ENCODE data around the gene LTA4H. TPM values are rescaled to one million over a fixed set of nuclear protein-coding genes. Genes with fewer than 3 reads are reported as not detected.

LTA4H gene
- total RNA-seq, 1 donor from 2014 or later: 117 TPM

DNA sequence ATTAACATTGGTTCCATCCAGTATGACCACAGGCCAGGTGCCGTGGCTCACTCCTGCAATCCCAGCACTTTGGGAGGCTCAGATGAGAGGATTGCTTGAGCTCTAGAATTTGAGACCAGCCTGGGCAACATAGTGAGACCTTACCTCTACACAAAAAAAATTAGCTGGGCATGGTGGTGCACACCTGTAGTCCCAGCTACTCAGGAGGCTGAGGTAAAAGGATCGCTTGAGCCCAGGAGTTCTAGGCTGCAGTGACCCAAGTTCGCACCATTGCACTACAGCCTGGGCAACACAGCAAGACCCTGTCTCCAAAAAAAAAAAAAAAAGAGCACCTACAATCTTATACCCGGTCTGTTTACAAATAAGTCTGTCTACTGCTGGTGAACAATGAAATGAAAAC is 9.9 kb downstream of the LTA4H start:
- TF ChIP-seq, protein P1, sequence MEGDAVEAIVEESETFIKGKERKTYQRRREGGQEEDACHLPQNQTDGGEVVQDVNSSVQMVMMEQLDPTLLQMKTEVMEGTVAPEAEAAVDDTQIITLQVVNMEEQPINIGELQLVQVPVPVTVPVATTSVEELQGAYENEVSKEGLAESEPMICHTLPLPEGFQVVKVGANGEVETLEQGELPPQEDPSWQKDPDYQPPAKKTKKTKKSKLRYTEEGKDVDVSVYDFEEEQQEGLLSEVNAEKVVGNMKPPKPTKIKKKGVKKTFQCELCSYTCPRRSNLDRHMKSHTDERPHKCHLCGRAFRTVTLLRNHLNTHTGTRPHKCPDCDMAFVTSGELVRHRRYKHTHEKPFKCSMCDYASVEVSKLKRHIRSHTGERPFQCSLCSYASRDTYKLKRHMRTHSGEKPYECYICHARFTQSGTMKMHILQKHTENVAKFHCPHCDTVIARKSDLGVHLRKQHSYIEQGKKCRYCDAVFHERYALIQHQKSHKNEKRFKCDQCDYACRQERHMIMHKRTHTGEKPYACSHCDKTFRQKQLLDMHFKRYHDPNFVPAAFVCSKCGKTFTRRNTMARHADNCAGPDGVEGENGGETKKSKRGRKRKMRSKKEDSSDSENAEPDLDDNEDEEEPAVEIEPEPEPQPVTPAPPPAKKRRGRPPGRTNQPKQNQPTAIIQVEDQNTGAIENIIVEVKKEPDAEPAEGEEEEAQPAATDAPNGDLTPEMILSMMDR (conservative IDR thresholded peaks at IDR 0.05): no peak

DNA sequence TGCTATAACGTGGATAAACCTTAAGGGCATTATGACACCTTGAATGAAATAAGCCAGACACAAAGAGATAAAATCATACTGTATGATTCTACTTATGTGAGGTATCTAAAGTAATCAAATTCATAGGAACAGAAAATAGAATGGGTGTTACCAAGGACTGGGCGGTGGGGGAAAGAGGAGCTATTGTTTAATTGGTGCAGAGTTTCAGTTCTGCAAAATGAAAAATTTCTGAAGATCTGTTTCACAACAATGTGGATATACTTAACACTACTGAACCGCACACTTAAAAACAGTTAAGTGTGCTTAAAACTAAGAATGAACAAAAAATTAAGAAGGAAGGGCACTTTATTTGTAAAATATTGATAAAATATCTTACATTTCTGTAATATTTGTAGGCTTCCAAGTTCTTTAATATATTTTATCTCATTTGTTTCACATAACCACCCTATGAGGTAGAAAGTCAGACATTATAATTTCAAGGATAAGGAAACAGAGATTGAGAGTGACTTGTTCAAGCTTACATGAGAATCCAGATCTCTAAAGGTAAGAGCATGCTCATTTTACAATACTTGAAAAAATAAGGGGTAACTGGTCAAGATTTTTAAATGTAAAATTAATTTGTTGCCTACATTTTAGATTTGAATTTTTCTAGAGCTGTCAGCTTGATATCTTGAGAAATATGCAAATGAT is 14.9 kb downstream of the LTA4H start:
- Mint-ChIP-seq H3K4me1 (ENCODE audit: unreplicated experiment) (no peaks in the 10 kb centered on the region), H3K4me3 (no peak overlapping the region), H3K9me3 (no peaks in the 10 kb centered on the region), H3K27me3 (no peaks in the 10 kb centered on the region), H3K27ac (no peak overlapping the region), H3K36me3 (peaks cover 25% of the 10 kb centered on the region)
- no peak for DNase-seq (ENCODE audit: extremely low spot score, unreplicated experiment)
- TF ChIP-seq, protein P1 (conservative IDR thresholded peaks at IDR 0.05): no peak

More for the DNA sequence above, 9.9 kb downstream of the LTA4H start:
- DNase-seq (ENCODE audit: extremely low spot score, unreplicated experiment): no peak
- peaks cover 7% of the 10 kb centered on the region for H3K4me1 Mint-ChIP-seq (ENCODE audit: unreplicated experiment)
- H3K36me3 Mint-ChIP-seq: peaks cover 32% of the 10 kb centered on the region
- H3K27me3 Mint-ChIP-seq: no peaks in the 10 kb centered on the region
- H3K4me3 Mint-ChIP-seq: no peak overlapping the region
- H3K9me3 Mint-ChIP-seq: no peaks in the 10 kb centered on the region
- no peak overlapping the region for H3K27ac Mint-ChIP-seq

DNA sequence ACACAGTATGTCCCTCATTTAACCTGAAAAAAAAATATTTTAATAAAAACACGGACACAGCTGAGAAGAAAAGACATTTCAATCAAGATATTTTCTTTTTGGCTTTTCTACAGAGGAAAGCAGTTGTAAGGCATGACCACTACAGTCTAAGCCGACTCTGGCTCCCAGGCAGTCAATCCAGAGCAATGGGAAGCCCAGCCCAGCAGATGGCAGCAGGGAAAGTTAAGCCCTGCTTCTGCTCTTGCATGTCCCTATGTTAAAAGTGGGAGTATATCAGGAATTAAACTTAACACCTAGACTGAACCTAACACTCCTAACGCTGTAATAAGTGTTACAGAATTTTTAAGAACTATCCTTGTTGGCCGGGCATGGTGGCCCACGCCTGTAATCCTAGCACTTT is 19.7 kb downstream of the LTA4H start:
- Mint-ChIP-seq H3K27me3 (no peaks in the 10 kb centered on the region), H3K9me3 (no peaks in the 10 kb centered on the region), H3K4me3 (no peak overlapping the region), H3K4me1 (ENCODE audit: unreplicated experiment) (no peaks in the 10 kb centered on the region), H3K36me3 (peaks cover 22% of the 10 kb centered on the region), H3K27ac (no peak overlapping the region)
- no peak for DNase-seq (ENCODE audit: extremely low spot score, unreplicated experiment)
- TF ChIP-seq, protein P1 (conservative IDR thresholded peaks at IDR 0.05): peak; percentile 64

DNA sequence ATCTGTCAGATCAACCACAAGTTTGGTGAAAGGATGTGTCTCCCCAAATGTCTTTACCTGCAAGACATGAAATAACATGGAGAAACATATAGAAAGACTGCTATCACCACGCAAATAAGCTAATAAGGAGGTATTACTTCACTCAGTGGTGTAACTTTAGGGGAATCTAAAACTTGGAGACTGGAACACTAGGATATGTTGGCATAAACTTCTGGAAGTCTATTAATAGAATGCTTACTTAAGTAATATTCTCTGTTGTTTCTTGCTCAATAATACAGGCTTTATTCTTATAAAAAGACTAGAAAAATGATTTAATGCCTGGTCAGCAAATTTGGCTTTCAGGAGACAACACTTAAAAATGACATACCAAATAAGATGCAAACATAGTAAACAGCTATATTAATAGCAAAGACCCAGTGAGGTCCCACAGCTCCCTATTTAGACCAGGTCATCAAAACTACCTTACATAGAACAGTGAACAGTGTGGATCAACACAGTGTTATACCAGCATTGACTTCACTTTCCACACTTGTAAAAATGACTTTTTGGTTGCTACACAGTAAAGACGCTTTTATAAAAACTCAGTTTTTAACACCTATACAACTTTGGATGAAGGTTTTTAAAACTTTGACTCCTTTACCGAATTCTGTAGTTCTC is 20.3 kb downstream of the LTA4H start:
- no peaks in the 10 kb centered on the region for H3K4me1 Mint-ChIP-seq (ENCODE audit: unreplicated experiment)
- H3K27ac Mint-ChIP-seq: no peak overlapping the region
- H3K9me3 Mint-ChIP-seq: no peaks in the 10 kb centered on the region
- H3K36me3 Mint-ChIP-seq: peaks cover 27% of the 10 kb centered on the region
- H3K4me3 Mint-ChIP-seq: no peak overlapping the region
- H3K27me3 Mint-ChIP-seq: no peaks in the 10 kb centered on the region
- TF ChIP-seq, protein P1 (conservative IDR thresholded peaks at IDR 0.05): no peak
- DNase-seq (ENCODE audit: extremely low spot score, unreplicated experiment): no peak

DNA sequence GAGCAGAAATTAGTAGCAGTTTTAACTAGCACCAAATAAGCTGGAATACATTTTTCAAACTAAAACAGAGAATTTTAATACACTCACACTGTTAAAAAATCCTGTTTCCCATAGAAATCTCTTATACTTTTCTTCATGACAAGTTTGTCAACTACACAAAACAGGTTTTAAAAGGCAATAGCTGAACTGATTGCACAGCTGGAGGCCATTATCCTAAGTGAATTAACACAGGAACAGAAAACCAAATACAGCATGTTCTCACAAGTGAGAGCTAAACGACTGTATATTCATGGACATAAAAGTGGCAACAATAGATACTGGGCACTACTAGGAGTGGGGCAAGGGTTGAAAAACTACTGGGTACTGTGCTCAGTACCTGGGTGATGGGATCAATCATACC is 27.7 kb downstream of the LTA4H start:
- DNase-seq (ENCODE audit: extremely low spot score, unreplicated experiment): no peak
- no peaks in the 10 kb centered on the region for H3K4me1 Mint-ChIP-seq (ENCODE audit: unreplicated experiment)
- H3K4me3 Mint-ChIP-seq: no peak overlapping the region
- H3K27ac Mint-ChIP-seq: no peak overlapping the region
- TF ChIP-seq, protein P1 (conservative IDR thresholded peaks at IDR 0.05): no peak
- H3K27me3 Mint-ChIP-seq: no peaks in the 10 kb centered on the region
- H3K36me3 Mint-ChIP-seq: peaks cover 22% of the 10 kb centered on the region
- no peaks in the 10 kb centered on the region for H3K9me3 Mint-ChIP-seq
